K562 (cell line): ENCODE data around the gene POPDC2. TPM values are rescaled to one million over a fixed set of nuclear protein-coding genes. Genes with fewer than 3 reads are reported as not detected.
A peak's percentile ranks its signal among the peaks of the same experiment; 100 is the strongest.

Source experiments
- ATAC-seq: fragments of 200-7000 bp; cut with Tn5 transposase; 3 replicates; pipeline ENCODE4 v1.9.1; 2020; ENCODE audit warnings: moderate library complexity
- BruUV-seq: library from RNA; stranded (reverse); fragments of 400-500 nt; replicated peaks from 2 replicates; lab custom pipeline; 2021; lab: Mats Ljungman, UMichigan
- CTCF ChIA-PET: fragments of 300-600 bp; formaldehyde crosslinking; extraction: SDS; loops from one replicate; lab custom pipeline; 2021; ENCODE audit warnings: low intra/inter-chr PET ratio; lab: Yijun Ruan, JAX
- POLR2A ChIA-PET: fragments of 300-600, 350-650 bp; sonication (Branson Sonifier 250); formaldehyde crosslinking; extraction: SDS; loops from one replicate; lab custom pipeline; 2021; ENCODE audit warnings: antibody characterized with exemption, inconsistent platforms; lab: Yijun Ruan, JAX
- DNase-seq, 4 experiments: peaks; one replicate each; pipeline versions ENCODE4 v3.0.0 to v3.0.0-alpha.2; 2011 to 2018; ENCODE audit warnings: low spot score in 3 of 4, mixed read lengths in 3 of 4; ENCODE audit errors: extremely low read depth in 1 of 4
- FAIRE-seq: peaks from 2 replicates; lab custom pipeline; 2011; peaks lifted over from hg19 to GRCh38; lab: Jason Lieb, UNC
- H2AFZ ChIP-seq: 2 replicates; pipeline ENCODE4 v1.6.0; 2011; ENCODE audit warnings: low read depth, low read length, control low read depth, inconsistent platforms
- H3K27ac ChIP-seq: fragments of 200-600 bp; 3 replicates; pipeline ENCODE4 v1.8.0; 2011; ENCODE audit warnings: low read depth, mild to moderate bottlenecking, control low read depth, inconsistent platforms, low read length, moderate library complexity, mixed read lengths; ENCODE audit errors: extremely low read depth
- H3K27me3 ChIP-seq, 2 experiments: fragments of 300-600 bp in 1 of 2; 2 replicates in 1 of 2; 3 replicates in 1 of 2; pipeline versions ENCODE4 v1.6.0 to v1.8.0; 2011; ENCODE audit warnings: inconsistent platforms in 2 of 2, low read length in 2 of 2, mild to moderate bottlenecking in 1 of 2, mixed read lengths in 1 of 2, moderate library complexity in 1 of 2; ENCODE audit not compliant: control insufficient read depth in 2 of 2, insufficient read depth in 2 of 2
- H3K36me3 ChIP-seq: fragments of 300-600 bp; 3 replicates; pipeline ENCODE4 v1.8.0; 2011; ENCODE audit warnings: mild to moderate bottlenecking, low read length, inconsistent platforms; ENCODE audit not compliant: control insufficient read depth, insufficient read depth
- H3K4me1 ChIP-seq, 2 experiments: fragments of 200-600 bp in 1 of 2; replicated peaks in 1 of 2; 2 replicates in 1 of 2; 3 replicates in 1 of 2; pipeline versions ENCODE4 v1.5.1 to v1.8.0; 2011; ENCODE audit warnings: inconsistent platforms in 2 of 2, low read length in 2 of 2, mild to moderate bottlenecking in 1 of 2, mixed read lengths in 1 of 2, moderate library complexity in 1 of 2; ENCODE audit not compliant: control insufficient read depth in 2 of 2, insufficient read depth in 2 of 2
- H3K4me2 ChIP-seq: 2 replicates; pipeline ENCODE4 v1.6.1; 2011; ENCODE audit warnings: low read length, control low read depth, inconsistent platforms, mixed read lengths; ENCODE audit not compliant: insufficient read depth
- H3K4me3 ChIP-seq: fragments of 200-600 bp; sonication (generic), shearing (Covaris generic); 2 replicates; pipeline ENCODE4 v1.5.1; 2016; ENCODE audit warnings: control low read depth, inconsistent platforms
- H3K79me2 ChIP-seq: fragments of 200-600 bp; 3 replicates; pipeline ENCODE4 v1.8.0; 2011; ENCODE audit warnings: low read length, inconsistent platforms; ENCODE audit not compliant: control insufficient read depth, insufficient read depth
- H3K9ac ChIP-seq, 2 experiments: 2 replicates each; pipeline versions ENCODE4 v1.6.0 to v1.6.1; 2011; ENCODE audit warnings: low read depth in 2 of 2, low read length in 2 of 2, control low read depth in 1 of 2, inconsistent platforms in 1 of 2, mild to moderate bottlenecking in 1 of 2, mixed read lengths in 1 of 2; ENCODE audit not compliant: insufficient read depth in 1 of 2
- H3K9me1 ChIP-seq: one replicate; pipeline ENCODE4 v1.6.0; 2011; ENCODE audit warnings: inconsistent platforms, mild to moderate bottlenecking, low read length, moderate library complexity; ENCODE audit not compliant: control insufficient read depth, insufficient read depth
- H3K9me3 ChIP-seq: replicated peaks from 2 replicates; pipeline ENCODE4 v1.5.1; 2011; ENCODE audit warnings: low read depth, low read length, inconsistent platforms; ENCODE audit not compliant: control insufficient read depth, insufficient read depth
- H4K20me1 ChIP-seq: replicated peaks from 2 replicates; pipeline ENCODE4 v1.6.1; 2011; ENCODE audit warnings: low read length, inconsistent platforms, mixed read lengths; ENCODE audit not compliant: control insufficient read depth, insufficient read depth
- ATF7 ChIP-seq: fragments of 450-650 bp; IDR thresholded peaks from 2 replicates; pipeline ENCODE4 v1.7.1; 2014; ENCODE audit warnings: mild to moderate bottlenecking, moderate library complexity
- DDX20 ChIP-seq: fragments of 450-650 bp; IDR thresholded peaks from 2 replicates; pipeline ENCODE4 v1.6.1; 2016; ENCODE audit warnings: missing genetic modification characterization, low read depth, mild to moderate bottlenecking, missing compliant biosample characterization, moderate library complexity
- FOXP1 ChIP-seq: sonication (generic); formaldehyde crosslinking; IDR thresholded peaks from 2 replicates; pipeline ENCODE4 v1.8.0; 2022; ENCODE audit warnings: mild to moderate bottlenecking, missing genetic modification reagents
- FUS ChIP-seq: fragments of 200-400 bp; formaldehyde crosslinking; optimal IDR thresholded peaks from 2 replicates; pipeline ENCODE3; 2017; ENCODE audit warnings: low read depth, low read length
- GATAD2A ChIP-seq: fragments of 450-650 bp; IDR thresholded peaks from 2 replicates; pipeline ENCODE4 v1.6.1; 2017
- GTF2A2 ChIP-seq: IDR thresholded peaks from 2 replicates; pipeline ENCODE4 v1.6.1; 2016; ENCODE audit warnings: mild to moderate bottlenecking, missing genetic modification characterization, missing compliant biosample characterization
- HEY1 ChIP-seq: fragments of 250-450 bp; sonication (Bioruptor Pico); IDR thresholded peaks from 2 replicates; pipeline ENCODE4 v1.5.0; 2020; ENCODE audit warnings: mild to moderate bottlenecking, moderate library complexity, borderline replicate concordance
- JUND ChIP-seq, 2 experiments: IDR thresholded peaks; 2 replicates in 1 of 2; 3 replicates in 1 of 2; pipeline ENCODE4 v1.6.1; 2011; ENCODE audit warnings: borderline replicate concordance in 2 of 2, low read depth in 2 of 2, low read length in 2 of 2, improper control_type of control experiment in 1 of 2, missing biosample characterization in 1 of 2, missing genetic modification characterization in 1 of 2, missing genetic modification reagents in 1 of 2
- KHSRP ChIP-seq: fragments of 450-650 bp; IDR thresholded peaks from 2 replicates; pipeline ENCODE4 v1.6.1; 2017
- L3MBTL2 ChIP-seq: fragments of 450-650 bp; IDR thresholded peaks from 2 replicates; pipeline ENCODE4 v1.6.1; 2016; ENCODE audit warnings: mild to moderate bottlenecking, moderate library complexity
- MAFF ChIP-seq: IDR thresholded peaks from 2 replicates; pipeline ENCODE4 v1.6.1; 2012; ENCODE audit warnings: low read length, improper control_type of control experiment
- NFRKB ChIP-seq: fragments of 450-650 bp; IDR thresholded peaks from 2 replicates; pipeline ENCODE4 v1.6.1; 2016; ENCODE audit warnings: low read depth
- POLR2G ChIP-seq: fragments of 200-400 bp; formaldehyde crosslinking; IDR thresholded peaks from 2 replicates; pipeline ENCODE4 v1.6.1; 2017; ENCODE audit warnings: low read depth, mild to moderate bottlenecking, antibody characterized with exemption, low read length, moderate library complexity
- POLR3G ChIP-seq: IDR thresholded peaks from 2 replicates; pipeline ENCODE4 v1.6.1; 2011; ENCODE audit not compliant: insufficient read length, insufficient replicate concordance; ENCODE audit errors: extremely low read depth
- RAD21 ChIP-seq, 2 experiments: fragments of 250-450 bp in 1 of 2; fragments of 450-650 bp in 1 of 2; sonication (Bioruptor Pico) in 1 of 2; formaldehyde crosslinking in 1 of 2; IDR thresholded peaks in 1 of 2; conservative IDR thresholded peaks in 1 of 2; 2 replicates each; pipeline versions ENCODE4 v1.4.0 to v1.8.0; 2020 to 2022; ENCODE audit warnings: mild to moderate bottlenecking in 2 of 2, moderate library complexity in 1 of 2
- SMAD4 ChIP-seq: fragments of 250-450 bp; sonication (Bioruptor Pico); conservative IDR thresholded peaks from 2 replicates; pipeline ENCODE4 v1.8.0; 2021; ENCODE audit warnings: inconsistent platforms, mild to moderate bottlenecking, moderate library complexity
- ZBTB12 ChIP-seq: fragments of 250-450 bp; sonication (Bioruptor Pico); IDR thresholded peaks from 2 replicates; pipeline ENCODE4 v1.4.0; 2020
- ZNF398 ChIP-seq: fragments of 250-450 bp; sonication (Bioruptor Pico); IDR thresholded peaks from 2 replicates; pipeline ENCODE4 v1.8.0; 2021; ENCODE audit warnings: moderate library complexity, mild to moderate bottlenecking, inconsistent platforms
- WGBS: fragments of 100-300 bp; shearing (Covaris generic); methylation state at CpG from one replicate; pipeline ENCODE4 v1.1.6; 2016; ENCODE audit warnings: low coverage, mixed read lengths; ENCODE audit not compliant: insufficient coverage; ENCODE audit errors: missing lambda C conversion rate; 5-methylcytosine and 5-hydroxymethylcytosine counted together
- in situ Hi-C: fragments of 300-500 bp; cut with MboI; formaldehyde crosslinking; loops from 4 replicates; pipeline ENCODE4 v1.15.0; 2018; ENCODE audit warnings: inconsistent platforms, mixed read lengths
- intact Hi-C: fragments of 100-400 bp; cut with micrococcal nuclease; formaldehyde crosslinking; loops from 2 replicates; pipeline ENCODE4 v1.14.2; 2022
- polyA plus RNA-seq, 8 experiments: library from polyadenylated mRNA; depleted of rRNA in 4 of 8; stranded (reverse) in 5 of 8; unstranded in 3 of 8; fragments of >200 nt; fragmentation: Nextera tagmentation in 2 of 8; fragmentation: Illumina TruSeq in 1 of 8; extraction: Ambion mirVana in 2 of 8; extraction: Trizol in 1 of 8; gene quantifications; 2 replicates each; pipeline versions ENCODE4 v1.2.1 to v1.2.3, GENCODE V29; 2011 to 2014; ENCODE audit warnings: inconsistent platforms in 1 of 8, missing spikeins in 1 of 8
- total RNA-seq, 7 experiments: library from RNA; depleted of rRNA in 6 of 7; stranded (reverse); fragments of >200 nt in 6 of 7; fragmentation: Illumina TruSeq in 2 of 7; extraction: Trizol in 2 of 7; gene quantifications; 2 replicates each; pipeline versions ENCODE4 v1.2.1 to v1.2.3, GENCODE V29; 2011 to 2021; ENCODE audit warnings: low replicate concordance in 1 of 7

Gene POPDC2
- total and polyA plus RNA-seq, 9 of the 15 experiments (the other 6 are each of a cell fraction or from before 2014, with no cell fraction given): 0.08 to 0.32 (median 0.13) TPM; not detected in 4

GRCh38 chr3:119630128-119630879, 30.1 kb downstream of the POPDC2 start:
- in situ Hi-C loops (no loop called here), intact Hi-C loops (no loop called here)
- no peak overlapping the region for H3K4me3 ChIP-seq
- ATAC-seq (peak; percentile 66), FAIRE-seq (no peak), DNase-seq (peak in 1 of 4 experiments; percentile 15)
- peaks cover 0 to 11% of the 10 kb centered on the region in 2 experiments; a peak in 4 of 5 replicates for H3K4me1 ChIP-seq
- no peaks in the 10 kb centered on the region for H3K36me3 ChIP-seq
- POLR2A ChIA-PET: interaction anchor here (0.7 kb wide), 1 partner anchor 9 kb away, joined by 5 read pairs; no protein-coding TSS in a partner anchor
- H3K9ac ChIP-seq: no peak overlapping the region
- peak overlapping the region; percentile 70 for H2AFZ ChIP-seq
- CTCF ChIA-PET: no interaction called here
- no peaks in the 10 kb centered on the region for H4K20me1 ChIP-seq
- no peak overlapping the region; the same call in 2 of the 3 replicates for H3K27ac ChIP-seq
- no peaks in the 10 kb centered on the region for H3K79me2 ChIP-seq
- H3K27me3 ChIP-seq: no peaks in the 10 kb centered on the region
- H3K9me1 ChIP-seq: no peaks in the 10 kb centered on the region
- 53% methylated on average over 8 of the region's 8 CpGs for WGBS
- H3K4me2 ChIP-seq: no peak overlapping the region
- no TSS peak for BruUV-seq
- H3K9me3 ChIP-seq: no peaks in the 10 kb centered on the region
- TF ChIP-seq NFRKB (0 out of 2 replicates have a peak, but pooled peaks have one; percentile 11), KHSRP (no peak), ZNF398 (CRISPR knock-in tag) (no peak), RAD21 (CRISPR knock-in tag; conservative IDR thresholded peaks at IDR 0.05 in 1 of 2, IDR thresholded peaks at IDR 0.05 in 1 of 2) (no peak), GATAD2A (no peak), HEY1 (no peak), SMAD4 (CRISPR knock-in tag) (peak; percentile 53; the same call in 1 of the 2 replicates), FUS (no peak), DDX20 (tag) (no peak), L3MBTL2 (peak; percentile 63; the same call in 1 of the 2 replicates), POLR2G (no peak), ATF7 (peak; percentile 28; the same call in 1 of the 2 replicates), JUND (IDR thresholded peaks at IDR 0.05; ENCODE audit: borderline replicate concordance, low read depth, low read length) (peak; percentile 25; the same call in 1 of the 2 replicates), JUND (tag; IDR thresholded peaks at IDR 0.05; ENCODE audit: borderline replicate concordance, low read depth, low read length) (no peak), FOXP1 (no peak), ZBTB12 (CRISPR knock-in tag) (no peak), MAFF (peak; percentile 57; the same call in 1 of the 2 replicates), GTF2A2 (tag) (no peak), POLR3G (no peak)
